ENCODE data around the gene ETV6.

DNA sequence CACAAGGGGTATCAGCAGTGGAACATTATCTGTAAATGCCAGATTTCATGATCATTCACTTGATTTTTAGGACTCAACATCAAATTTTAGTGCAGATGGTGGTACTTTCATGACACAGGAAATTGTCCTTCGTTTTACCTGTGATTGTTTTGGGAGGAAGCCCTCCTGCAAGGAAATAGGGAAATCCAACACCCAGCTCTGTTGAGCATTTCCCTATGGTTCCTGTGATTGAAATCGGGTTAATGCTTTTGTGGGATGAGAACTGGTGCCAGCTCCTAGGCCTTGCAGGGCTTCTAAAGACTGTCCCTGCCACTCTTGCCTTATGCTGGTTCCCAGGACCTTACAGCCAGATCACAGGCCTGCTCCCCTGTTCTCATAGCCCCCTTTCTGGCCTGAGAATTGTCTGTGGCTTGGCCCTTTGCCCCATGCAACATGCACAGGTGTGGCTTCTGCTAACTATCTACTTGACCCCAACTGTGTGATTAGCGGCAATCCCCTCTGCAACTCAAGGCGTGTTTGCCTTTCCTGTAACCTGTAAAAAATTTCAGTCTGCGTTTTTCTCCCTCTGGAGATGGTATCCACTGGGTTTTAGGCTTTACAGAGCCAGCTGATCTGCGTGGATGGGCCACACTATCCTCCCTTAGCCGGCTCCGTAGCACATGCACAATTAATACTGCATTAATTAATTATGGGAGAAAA lies 112.5 kb downstream of the ETV6 start:
- no peak for TF ChIP-seq EZH2phosphoT487 (IDR thresholded peaks at IDR 0.05; ENCODE audit: borderline replicate concordance)
- TF ChIP-seq, protein P1, sequence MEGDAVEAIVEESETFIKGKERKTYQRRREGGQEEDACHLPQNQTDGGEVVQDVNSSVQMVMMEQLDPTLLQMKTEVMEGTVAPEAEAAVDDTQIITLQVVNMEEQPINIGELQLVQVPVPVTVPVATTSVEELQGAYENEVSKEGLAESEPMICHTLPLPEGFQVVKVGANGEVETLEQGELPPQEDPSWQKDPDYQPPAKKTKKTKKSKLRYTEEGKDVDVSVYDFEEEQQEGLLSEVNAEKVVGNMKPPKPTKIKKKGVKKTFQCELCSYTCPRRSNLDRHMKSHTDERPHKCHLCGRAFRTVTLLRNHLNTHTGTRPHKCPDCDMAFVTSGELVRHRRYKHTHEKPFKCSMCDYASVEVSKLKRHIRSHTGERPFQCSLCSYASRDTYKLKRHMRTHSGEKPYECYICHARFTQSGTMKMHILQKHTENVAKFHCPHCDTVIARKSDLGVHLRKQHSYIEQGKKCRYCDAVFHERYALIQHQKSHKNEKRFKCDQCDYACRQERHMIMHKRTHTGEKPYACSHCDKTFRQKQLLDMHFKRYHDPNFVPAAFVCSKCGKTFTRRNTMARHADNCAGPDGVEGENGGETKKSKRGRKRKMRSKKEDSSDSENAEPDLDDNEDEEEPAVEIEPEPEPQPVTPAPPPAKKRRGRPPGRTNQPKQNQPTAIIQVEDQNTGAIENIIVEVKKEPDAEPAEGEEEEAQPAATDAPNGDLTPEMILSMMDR (conservative IDR thresholded peaks at IDR 0.05; ENCODE audit: low read length) = no peak
